Muscle layer of duodenum (tissue), 2 donors: ENCODE results near the gene FGGY.
"Not testable (repeated sequence)": the region's sequence is repeated elsewhere in the genome, so short reads cannot be mapped to it uniquely, and the experiment has no call there.

Source experiments
- H3K27ac ChIP-seq: one replicate; pipeline ENCODE4 v1.7.0; 2013; ENCODE audit warnings: mild to moderate bottlenecking, low read length
- H3K27me3 ChIP-seq: one replicate; pipeline ENCODE4 v1.7.0; 2013; ENCODE audit warnings: low read depth, mild to moderate bottlenecking, control low read depth, low read length
- H3K36me3 ChIP-seq, 2 donors: one replicate each; pipeline ENCODE4 v1.7.0; 2013; ENCODE audit warnings: low read length in 2 of 2, control low read depth in 1 of 2, mild to moderate bottlenecking in 1 of 2; ENCODE audit not compliant: insufficient read depth in 2 of 2, control insufficient read depth in 1 of 2
- H3K4me1 ChIP-seq, 2 donors: one replicate each; pipeline ENCODE4 v1.7.0; 2013; ENCODE audit warnings: low read length in 2 of 2, mild to moderate bottlenecking in 2 of 2, control low read depth in 1 of 2, moderate library complexity in 1 of 2; ENCODE audit not compliant: insufficient read depth in 2 of 2, control insufficient read depth in 1 of 2
- H3K4me3 ChIP-seq, 2 donors: one replicate each; pipeline ENCODE4 v1.7.0; 2013; ENCODE audit warnings: low read length in 2 of 2, low read depth in 1 of 2, mild to moderate bottlenecking in 1 of 2
- H3K9me3 ChIP-seq, 2 donors: one replicate each; pipeline ENCODE4 v1.7.0; 2013; ENCODE audit warnings: low read length in 2 of 2, control low read depth in 1 of 2, mild to moderate bottlenecking in 1 of 2; ENCODE audit not compliant: control insufficient read depth in 1 of 2
- donor health status: healthy.

Gene FGGY

DNA sequence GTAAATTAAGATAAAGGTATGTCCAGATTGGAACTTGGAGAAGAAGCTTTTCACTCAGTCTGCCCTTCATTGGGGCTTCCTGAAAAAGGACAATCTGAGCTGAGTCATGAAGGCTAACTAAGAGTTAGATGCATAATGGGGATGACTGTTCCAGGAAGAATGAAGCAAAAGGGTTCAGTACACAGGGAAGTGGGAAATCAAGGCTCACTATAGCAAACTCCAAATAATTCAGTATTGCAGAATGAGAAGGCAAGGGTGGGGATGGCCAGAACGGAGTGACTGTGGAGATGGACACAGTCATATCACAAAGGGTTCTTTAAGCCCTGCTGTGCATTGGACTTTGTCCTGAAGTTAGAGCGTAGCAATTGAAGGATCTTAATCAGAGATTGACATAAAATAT lies 158.3 kb downstream of the FGGY start:
- H3K27me3 ChIP-seq, result no peaks in the 10 kb centered on the region
- H3K4me1 ChIP-seq, result no peaks in the 10 kb centered on the region
- H3K36me3 ChIP-seq, result no peaks in the 10 kb centered on the region
- H3K27ac ChIP-seq, result no peak overlapping the region
- H3K4me3 ChIP-seq, result no peak overlapping the region
- H3K9me3 ChIP-seq, result peaks cover 0 to 3% of the 10 kb centered on the region in 2 donors

DNA sequence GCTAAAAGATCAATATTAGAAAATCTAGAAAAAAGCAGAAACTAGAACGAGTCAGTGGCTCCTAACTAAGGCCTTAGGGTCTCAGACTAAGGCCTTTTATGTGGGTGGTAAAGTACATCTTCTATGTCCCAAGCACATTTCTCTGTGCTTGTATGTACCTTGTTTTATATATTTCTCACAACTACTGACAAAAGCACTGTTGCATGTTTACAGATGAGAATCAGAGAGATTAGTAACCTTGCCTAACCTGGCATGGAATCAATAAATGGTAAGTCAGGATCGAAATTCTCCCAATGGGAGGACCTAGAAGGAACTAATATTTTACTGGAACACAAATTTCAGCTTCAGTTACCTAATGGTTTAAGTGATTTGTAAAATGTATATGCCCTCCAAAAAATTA lies 160.9 kb downstream of the FGGY start:
- Histone ChIP-seq H3K4me3 (no peak overlapping the region), H3K27ac (no peak overlapping the region), H3K4me1 (no peaks in the 10 kb centered on the region), H3K36me3 (no peaks in the 10 kb centered on the region), H3K9me3 (peaks cover 0 to 3% of the 10 kb centered on the region in 2 donors), H3K27me3 (no peaks in the 10 kb centered on the region)

DNA sequence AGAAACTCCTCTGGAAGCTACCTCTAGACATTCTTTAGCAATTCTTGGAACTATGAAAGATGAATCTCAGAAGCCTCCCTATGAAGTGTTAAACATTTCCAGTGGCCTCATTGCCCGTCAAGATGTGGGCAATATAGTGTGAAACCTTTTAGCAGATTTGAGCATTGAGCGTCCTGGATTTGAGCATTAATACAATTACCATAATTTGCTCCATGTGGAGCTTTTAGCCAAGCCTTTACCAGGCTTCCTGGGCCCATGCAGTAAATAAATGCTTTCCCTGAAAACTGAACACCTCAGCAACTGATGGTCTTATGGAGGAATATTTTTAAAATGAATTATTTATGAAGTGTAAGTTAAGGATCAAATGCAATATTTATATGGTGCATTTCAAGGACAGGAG lies 162.0 kb downstream of the FGGY start:
- H3K27ac ChIP-seq, result no peak overlapping the region
- H3K4me1 ChIP-seq, result no peaks in the 10 kb centered on the region
- no peak overlapping the region for H3K4me3 ChIP-seq
- no peaks in the 10 kb centered on the region for H3K27me3 ChIP-seq
- peaks cover 0 to 3% of the 10 kb centered on the region in 2 donors for H3K9me3 ChIP-seq
- no peaks in the 10 kb centered on the region for H3K36me3 ChIP-seq

DNA sequence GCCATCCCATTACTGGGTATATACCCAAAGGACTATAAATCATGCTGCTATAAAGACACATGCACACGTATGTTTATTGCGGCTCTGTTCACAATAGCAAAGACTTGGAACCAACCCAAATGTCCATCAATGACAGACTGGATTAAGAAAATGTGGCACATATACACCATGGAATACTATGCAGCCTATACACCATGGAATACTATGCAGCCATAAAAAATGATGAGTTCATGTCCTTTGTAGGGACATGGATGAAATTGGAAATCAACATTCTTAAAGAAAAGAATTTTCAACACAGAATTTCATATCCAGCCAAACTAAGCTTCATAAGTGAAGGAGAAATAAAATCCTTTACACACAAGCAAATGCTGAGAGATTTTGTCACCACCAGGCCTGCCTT lies 166.0 kb downstream of the FGGY start:
- not testable (repeated sequence) for H3K27ac ChIP-seq, H3K27me3 ChIP-seq

DNA sequence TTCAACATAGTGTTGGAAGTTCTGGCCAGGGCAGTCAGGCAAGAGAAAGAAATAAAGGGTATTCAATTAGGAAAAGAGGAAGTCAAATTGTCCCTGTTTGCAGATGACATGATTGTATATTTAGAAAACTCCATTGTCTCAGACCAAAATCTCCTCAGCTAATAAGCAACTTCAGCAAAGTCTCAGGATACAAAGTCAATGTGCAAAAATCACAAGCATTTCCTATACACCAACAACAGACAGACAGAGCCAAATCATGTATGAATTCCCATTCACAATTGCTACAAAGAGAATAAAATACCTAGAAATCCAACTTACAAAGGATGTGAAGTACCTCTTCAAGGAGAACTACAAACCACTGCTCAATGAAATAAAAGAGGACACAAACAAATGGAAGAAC lies 168.6 kb downstream of the FGGY start:
- H3K4me1 ChIP-seq, H3K4me3 ChIP-seq, H3K27ac ChIP-seq, H3K27me3 ChIP-seq, H3K36me3 ChIP-seq, H3K9me3 ChIP-seq: not testable (repeated sequence)

More for the DNA sequence above, 166.0 kb downstream of the FGGY start:
- not testable (repeated sequence) for H3K9me3 ChIP-seq, H3K4me1 ChIP-seq, H3K36me3 ChIP-seq, H3K4me3 ChIP-seq

DNA sequence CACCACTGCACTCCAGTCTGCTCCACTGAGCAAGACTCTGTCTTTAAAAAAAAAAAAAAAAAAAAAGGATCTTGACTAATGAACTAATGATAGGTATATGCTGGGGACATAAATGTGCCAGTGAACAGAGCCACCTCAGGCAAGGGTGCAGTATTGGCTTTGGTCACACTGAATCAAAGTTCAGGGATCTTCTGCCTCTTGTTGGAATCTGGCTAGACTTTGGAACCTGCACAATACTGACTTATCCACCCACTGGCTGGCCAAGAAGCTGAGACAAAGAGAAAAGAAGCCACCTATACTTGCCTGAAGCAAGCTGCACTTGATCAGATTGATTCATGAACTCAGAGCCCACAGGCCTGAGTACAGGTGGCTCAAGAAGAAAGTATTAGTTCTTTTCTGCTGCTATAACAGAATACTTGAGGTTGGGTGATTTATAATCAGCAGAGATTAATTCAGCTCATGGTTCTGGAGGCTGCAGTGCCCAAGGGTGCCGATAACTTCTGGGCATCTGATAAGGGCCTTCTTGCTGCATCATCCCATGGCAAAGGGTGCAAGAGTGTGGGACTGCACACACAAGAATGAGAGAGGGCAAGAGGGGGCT lies 172.0 kb downstream of the FGGY start:
- Histone ChIP-seq H3K4me1 (no peaks in the 10 kb centered on the region), H3K9me3 (no peaks in the 10 kb centered on the region), H3K4me3 (no peak overlapping the region), H3K36me3 (no peaks in the 10 kb centered on the region), H3K27ac (no peak overlapping the region), H3K27me3 (no peaks in the 10 kb centered on the region)

DNA sequence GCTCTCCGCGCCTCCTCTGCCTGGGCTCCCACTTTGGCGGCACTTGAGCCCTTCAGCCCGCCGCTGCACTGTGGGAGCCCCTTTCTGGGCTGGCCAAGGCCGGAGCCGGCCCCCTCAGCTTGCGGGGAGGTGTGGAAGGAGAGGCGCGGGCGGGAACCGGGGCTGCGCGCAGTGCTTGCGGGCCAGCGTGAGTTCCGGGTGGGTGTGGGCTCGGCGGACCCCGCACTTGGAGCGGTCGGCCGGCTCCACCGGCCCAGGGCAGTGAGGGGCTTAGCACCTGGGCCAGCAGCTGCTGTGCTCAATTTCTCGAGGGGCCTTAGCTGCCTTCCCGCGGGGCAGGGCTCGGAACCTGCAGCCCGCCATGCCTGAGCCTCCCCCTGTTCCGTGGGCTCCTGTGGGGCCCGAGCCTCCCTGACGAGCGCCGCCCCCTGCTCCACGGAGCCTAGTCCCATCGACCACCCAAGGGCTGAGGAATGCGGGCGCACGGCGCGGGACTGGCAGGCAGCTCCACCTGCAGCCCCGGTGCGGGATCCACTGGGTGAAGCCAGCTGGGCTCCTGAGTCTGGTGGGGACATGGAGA lies 175.2 kb downstream of the FGGY start:
- not testable (repeated sequence) for H3K36me3 ChIP-seq, H3K27me3 ChIP-seq, H3K4me3 ChIP-seq, H3K27ac ChIP-seq, H3K9me3 ChIP-seq, H3K4me1 ChIP-seq

DNA sequence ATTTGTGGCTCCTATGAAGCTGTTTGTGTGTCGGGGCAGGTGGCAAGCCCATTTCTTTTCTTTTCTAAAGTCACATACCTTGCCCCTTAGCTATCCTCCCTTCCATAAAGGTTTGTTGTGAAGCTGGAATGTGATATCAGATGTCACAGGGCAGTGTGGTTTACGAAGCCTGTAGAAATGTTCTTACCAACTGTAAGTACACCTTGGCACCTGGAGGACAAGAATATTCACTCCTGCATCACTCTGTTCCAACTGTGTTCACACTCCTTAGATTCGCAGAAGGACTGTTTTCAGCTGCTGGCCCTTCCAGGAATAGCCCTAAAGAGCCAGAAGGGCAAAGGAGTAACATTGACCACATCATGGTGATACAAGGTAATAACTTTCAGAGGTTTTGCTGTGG lies 176.9 kb downstream of the FGGY start:
- H3K4me3 ChIP-seq, result no peak overlapping the region
- H3K27ac ChIP-seq, result no peak overlapping the region
- no peaks in the 10 kb centered on the region for H3K36me3 ChIP-seq
- H3K9me3 ChIP-seq, result no peaks in the 10 kb centered on the region
- no peaks in the 10 kb centered on the region for H3K27me3 ChIP-seq
- no peaks in the 10 kb centered on the region for H3K4me1 ChIP-seq

DNA sequence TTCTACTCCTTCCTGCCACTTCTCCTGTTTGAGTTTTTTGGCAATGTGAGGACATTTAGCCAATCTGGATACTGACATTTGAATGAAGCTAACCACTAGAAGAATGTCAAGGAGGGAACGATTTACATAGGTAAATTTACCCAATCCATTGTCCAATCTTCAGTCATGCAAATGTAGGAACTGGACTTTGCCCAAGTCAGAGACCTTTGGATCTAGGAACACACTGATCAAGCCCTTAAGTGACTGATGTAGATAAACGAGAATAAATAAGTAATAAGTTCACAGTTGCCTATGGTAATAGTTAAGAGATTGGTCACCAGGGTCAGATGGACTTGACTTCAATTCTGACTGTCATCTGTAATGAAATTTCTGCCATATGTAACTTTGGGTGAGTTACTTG lies 177.6 kb downstream of the FGGY start:
- Histone ChIP-seq H3K27me3 (no peaks in the 10 kb centered on the region), H3K4me1 (no peaks in the 10 kb centered on the region), H3K4me3 (no peak overlapping the region), H3K9me3 (no peaks in the 10 kb centered on the region), H3K27ac (no peak overlapping the region), H3K36me3 (no peaks in the 10 kb centered on the region)

DNA sequence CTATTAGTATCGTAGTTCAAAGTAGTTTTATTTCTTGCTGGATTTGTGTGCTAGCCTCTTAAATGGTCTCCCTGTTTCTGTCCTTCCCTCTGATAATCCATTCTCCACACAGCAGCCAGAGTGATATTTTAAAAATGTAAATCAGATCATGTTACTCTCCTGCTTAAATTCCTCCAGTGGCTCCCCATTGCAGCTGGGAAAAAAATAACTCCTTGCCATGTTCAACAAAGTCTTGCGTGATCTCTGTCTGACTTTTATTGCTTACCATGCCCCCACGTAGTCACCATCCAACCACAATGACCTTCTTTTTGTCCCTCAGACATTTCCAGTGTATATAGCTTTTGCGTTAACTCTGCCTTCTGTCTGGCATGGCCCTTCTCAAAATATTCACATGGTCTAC lies 178.8 kb downstream of the FGGY start:
- H3K9me3 ChIP-seq, result no peaks in the 10 kb centered on the region
- H3K27me3 ChIP-seq, result no peaks in the 10 kb centered on the region
- no peaks in the 10 kb centered on the region for H3K4me1 ChIP-seq
- no peak overlapping the region for H3K27ac ChIP-seq
- no peak overlapping the region for H3K4me3 ChIP-seq
- H3K36me3 ChIP-seq, result no peaks in the 10 kb centered on the region

DNA sequence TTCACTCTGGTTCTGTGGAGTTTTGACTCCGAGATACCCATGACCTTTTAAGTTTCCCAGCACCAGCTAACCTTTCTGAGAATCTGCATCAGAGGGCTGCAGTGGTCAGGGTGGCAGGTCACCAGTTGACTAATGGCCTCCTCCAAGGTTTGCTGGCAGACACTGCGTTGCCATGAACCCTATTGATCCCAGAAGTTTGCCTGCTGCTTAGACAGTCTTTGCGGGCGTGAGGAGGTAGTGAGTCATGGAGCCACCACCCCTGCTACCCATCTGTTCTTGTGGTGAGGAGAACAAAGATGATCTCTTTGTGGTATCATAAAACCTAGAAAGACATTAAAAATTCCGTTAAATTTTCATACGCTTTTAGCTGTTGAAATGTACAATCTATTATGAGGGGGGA lies 180.4 kb downstream of the FGGY start:
- H3K36me3 ChIP-seq, result no peaks in the 10 kb centered on the region
- no peaks in the 10 kb centered on the region for H3K4me1 ChIP-seq
- H3K9me3 ChIP-seq, result no peaks in the 10 kb centered on the region
- H3K4me3 ChIP-seq, result no peak overlapping the region
- H3K27ac ChIP-seq, result no peak overlapping the region
- no peaks in the 10 kb centered on the region for H3K27me3 ChIP-seq

DNA sequence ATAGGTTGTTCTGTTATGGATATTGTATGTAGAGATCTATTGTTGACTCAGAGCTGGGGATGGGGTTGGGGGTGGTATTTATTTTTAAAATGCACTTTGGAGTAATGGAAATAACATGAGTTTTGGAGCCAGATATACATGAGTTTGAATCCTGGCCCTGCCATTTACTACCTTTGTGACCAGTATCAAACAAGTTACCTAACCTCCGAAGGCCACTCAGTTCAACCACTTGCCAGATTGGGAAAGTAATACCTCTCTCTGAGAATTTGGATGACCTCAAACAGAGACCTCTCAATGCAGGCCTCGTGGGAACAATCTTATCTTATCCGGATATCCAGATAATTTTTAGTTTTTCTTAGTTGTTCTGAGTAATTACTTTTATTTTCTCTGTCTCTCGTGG lies 181.0 kb downstream of the FGGY start:
- no peak overlapping the region for H3K4me3 ChIP-seq
- no peaks in the 10 kb centered on the region for H3K27me3 ChIP-seq
- no peaks in the 10 kb centered on the region for H3K4me1 ChIP-seq
- no peaks in the 10 kb centered on the region for H3K36me3 ChIP-seq
- H3K9me3 ChIP-seq, result no peaks in the 10 kb centered on the region
- no peak overlapping the region for H3K27ac ChIP-seq
